Colonic mucosa (tissue), 4 donors: Measurements from ENCODE around the gene CDK8. TPM values are rescaled to one million over a fixed set of nuclear protein-coding genes. Genes with fewer than 3 reads are reported as not detected.

Experiments
- DNase-seq: peaks from one replicate; pipeline ENCODE4 v3.0.0-alpha.2; 2020
- H3K27ac ChIP-seq: fragments of 200-600 bp; one replicate; pipeline ENCODE4 v1.8.0; 2021
- H3K27me3 ChIP-seq: fragments of 200-600 bp; one replicate; pipeline ENCODE4 v1.8.0; 2021
- H3K36me3 ChIP-seq: fragments of 200-600 bp; one replicate; pipeline ENCODE4 v1.8.0; 2021
- H3K4me1 ChIP-seq: fragments of 200-600 bp; one replicate; pipeline ENCODE4 v1.8.0; 2021; ENCODE audit warnings: mild to moderate bottlenecking
- H3K4me3 ChIP-seq: fragments of 200-600 bp; one replicate; pipeline ENCODE4 v1.8.0; 2021
- H3K9ac ChIP-seq, 2 donors: one replicate each; pipeline ENCODE4 v1.7.0; 2013; ENCODE audit warnings: control low read depth in 2 of 2, low read depth in 2 of 2, low read length in 2 of 2
- H3K9me3 ChIP-seq: fragments of 200-600 bp; one replicate; pipeline ENCODE4 v1.8.0; 2021
- CTCF ChIP-seq: fragments of 200-600 bp; IDR thresholded peaks from one replicate; pipeline ENCODE4 v1.8.0; 2022; ENCODE audit warnings: antibody characterized with exemption, mild to moderate bottlenecking
- intact Hi-C: fragments of 100-400 bp; cut with DNase I; formaldehyde crosslinking; loops from one replicate; pipeline ENCODE4 v1.14.1; 2022
- total RNA-seq, 2 donors: library from RNA; stranded (reverse); fragmentation: NEBNext Ultra II Directional in 1 of 2; extraction: Animal tissue kit (Norgen Biotek cat#: 25700) in 1 of 2; gene quantifications; one replicate each; pipeline ENCODE4 v1.2.1, GENCODE V29; 2021
- donor health status: healthy.
- donor health status: DM: no; HTN: no; CAD: no.
- donor health status: DM: no; HTN: no; CAD: no.

CDK8 gene
- total RNA-seq, 2 donors from 2014 or later, result 22.7 to 31.8 TPM

DNA sequence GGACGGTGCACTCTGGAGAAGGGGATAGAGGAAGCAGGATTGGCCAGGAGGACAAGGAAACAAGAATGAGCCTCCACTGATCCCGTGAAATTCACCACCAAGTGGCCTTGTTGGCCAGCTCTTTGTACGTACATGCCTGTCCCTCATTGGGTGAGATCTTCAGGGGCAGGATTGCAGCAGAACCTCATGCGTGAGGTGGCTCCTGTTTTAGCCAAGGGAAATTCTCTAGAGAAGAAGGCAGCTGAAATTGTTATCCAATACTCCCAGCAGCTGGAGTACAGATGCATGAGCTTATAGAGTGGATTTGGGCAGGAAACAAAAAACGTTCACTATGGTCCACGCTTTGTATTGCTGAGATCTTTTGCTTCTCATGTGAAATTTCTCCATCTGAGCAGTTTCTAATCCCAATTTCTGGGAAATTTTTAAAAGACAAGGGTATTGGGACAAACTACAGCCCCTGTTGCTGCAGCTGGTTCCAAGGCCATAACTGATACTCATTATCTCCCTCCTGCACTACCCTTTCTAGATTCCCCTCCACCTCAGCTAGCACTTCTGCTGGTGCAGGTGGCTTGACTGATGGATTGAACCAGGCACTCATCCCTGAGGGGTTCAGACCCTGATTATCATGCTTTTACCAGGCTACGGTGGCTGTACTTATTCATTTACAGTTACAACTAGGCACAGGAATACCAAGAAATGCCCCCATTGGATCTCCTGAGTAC is 27.9 kb upstream of the CDK8 start:
- Histone ChIP-seq H3K9me3 (no peaks in the 10 kb centered on the region), H3K27me3 (no peaks in the 10 kb centered on the region), H3K4me3 (no peak overlapping the region), H3K9ac (no peak overlapping the region), H3K36me3 (no peaks in the 10 kb centered on the region), H3K27ac (no peak overlapping the region), H3K4me1 (peaks cover 1% of the 10 kb centered on the region)
- intact Hi-C loops, result no loop called here
- no peak for TF ChIP-seq CTCF
- DNase-seq, result no peak

DNA sequence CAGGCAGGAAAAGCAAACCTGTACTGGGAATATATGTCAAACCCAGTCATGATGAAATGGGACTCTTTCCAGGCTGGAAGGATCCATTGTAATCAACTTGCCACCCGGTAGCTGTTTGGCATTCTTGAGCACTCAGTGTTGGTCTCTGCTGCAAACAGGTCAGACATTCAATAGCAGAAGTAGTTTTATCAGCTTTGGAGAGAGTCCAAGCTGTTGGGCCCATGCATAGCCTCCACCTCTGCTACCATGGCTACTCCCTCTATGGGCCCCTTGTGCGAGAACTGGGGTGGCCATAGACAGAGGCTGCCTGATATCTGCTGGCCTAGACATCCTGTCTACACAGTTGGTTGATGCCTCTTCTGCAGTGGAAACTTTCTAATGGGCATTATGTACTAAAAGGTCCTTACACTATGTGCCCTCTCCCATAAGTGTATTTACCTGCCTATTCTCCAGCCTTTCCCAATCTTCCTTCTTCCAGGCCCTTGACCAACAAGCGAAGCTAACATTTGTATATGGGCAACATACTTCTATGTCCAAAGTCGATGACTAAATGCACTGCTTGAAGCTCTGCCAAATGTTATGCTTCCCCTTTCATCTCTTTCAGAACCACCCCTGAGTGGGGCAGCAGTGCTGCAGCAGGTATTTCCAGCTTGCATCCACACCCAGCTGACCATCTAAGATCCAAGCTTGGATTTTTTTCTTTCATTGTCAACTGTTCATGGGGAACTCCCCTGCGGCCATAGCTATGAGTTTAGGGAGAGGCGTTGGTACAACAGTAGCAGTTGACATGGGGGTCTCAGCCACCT is 26.6 kb upstream of the CDK8 start:
- DNase-seq, result no peak
- intact Hi-C loops, result no loop called here
- no peaks in the 10 kb centered on the region for H3K36me3 ChIP-seq
- no peaks in the 10 kb centered on the region for H3K4me1 ChIP-seq
- no peaks in the 10 kb centered on the region for H3K27me3 ChIP-seq
- H3K9ac ChIP-seq, result no peak overlapping the region
- TF ChIP-seq CTCF, result no peak
- no peak overlapping the region for H3K4me3 ChIP-seq
- no peaks in the 10 kb centered on the region for H3K9me3 ChIP-seq
- H3K27ac ChIP-seq, result no peak overlapping the region

GRCh38 chr13:26228096-26228495 is 25.8 kb upstream of the CDK8 start:
- no peak for TF ChIP-seq CTCF
- no peak overlapping the region for H3K9ac ChIP-seq
- H3K36me3 ChIP-seq, result no peaks in the 10 kb centered on the region
- H3K9me3 ChIP-seq, result no peaks in the 10 kb centered on the region
- no peak overlapping the region for H3K27ac ChIP-seq
- no peaks in the 10 kb centered on the region for H3K4me1 ChIP-seq
- no peaks in the 10 kb centered on the region for H3K27me3 ChIP-seq
- intact Hi-C loops, result no loop called here
- H3K4me3 ChIP-seq, result no peak overlapping the region
- DNase-seq, result no peak

DNA sequence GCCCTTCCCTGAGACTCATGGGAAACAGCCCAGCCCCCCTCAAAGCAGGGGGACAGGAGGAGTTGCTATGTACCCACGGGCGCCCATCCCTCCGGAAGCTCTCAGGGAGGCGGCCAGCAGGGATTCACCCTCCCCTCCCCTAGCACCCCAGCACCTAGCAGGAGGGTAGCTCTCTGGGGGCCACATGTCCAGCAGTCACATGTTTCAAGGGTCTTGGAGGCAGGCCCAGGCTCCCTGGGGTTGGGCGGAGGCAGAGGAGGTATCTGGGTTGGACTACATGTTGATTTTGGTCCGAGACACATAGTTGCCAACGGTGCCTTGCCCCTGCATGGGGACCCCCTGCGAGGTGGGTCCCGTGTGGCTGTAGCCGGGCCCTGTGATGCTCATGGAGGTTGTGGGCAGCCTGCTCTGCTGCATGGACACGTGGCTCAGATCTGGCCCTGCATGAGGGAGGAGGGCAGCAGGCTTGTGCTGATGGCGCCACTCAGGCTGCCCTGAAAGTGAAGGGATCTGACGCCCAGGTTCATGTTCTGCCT is 24.8 kb upstream of the CDK8 start:
- Histone ChIP-seq H3K36me3 (no peaks in the 10 kb centered on the region), H3K4me1 (no peaks in the 10 kb centered on the region), H3K9me3 (no peaks in the 10 kb centered on the region), H3K4me3 (no peak overlapping the region), H3K27me3 (no peaks in the 10 kb centered on the region), H3K27ac (no peak overlapping the region), H3K9ac (no peak overlapping the region)
- intact Hi-C loops, result no loop called here
- TF ChIP-seq CTCF, result no peak
- no peak for DNase-seq

DNA sequence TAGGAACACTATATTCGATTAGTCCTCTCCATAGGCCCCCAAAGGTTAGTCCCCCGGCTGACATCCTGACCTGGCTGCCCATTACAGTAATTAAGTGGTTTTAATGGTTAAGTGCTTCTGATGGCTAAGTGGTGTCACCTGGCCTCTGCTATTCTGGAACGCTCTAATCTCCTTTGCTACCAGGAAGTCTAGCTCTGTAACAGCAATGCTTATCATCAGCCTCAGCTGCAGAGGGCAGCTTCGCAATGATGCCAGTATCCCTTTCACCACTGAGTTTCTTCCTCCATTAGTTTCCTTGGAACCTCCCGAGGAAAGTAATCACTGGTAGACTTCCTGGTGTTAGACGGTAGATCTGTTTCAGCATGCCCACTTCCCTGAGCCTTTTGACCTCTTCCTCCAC is 23.2 kb upstream of the CDK8 start:
- H3K4me1 ChIP-seq, result no peaks in the 10 kb centered on the region
- TF ChIP-seq CTCF, result no peak
- intact Hi-C loops, result no loop called here
- no peak overlapping the region for H3K9ac ChIP-seq
- no peak overlapping the region for H3K27ac ChIP-seq
- no peaks in the 10 kb centered on the region for H3K9me3 ChIP-seq
- H3K36me3 ChIP-seq, result no peaks in the 10 kb centered on the region
- DNase-seq, result no peak
- H3K4me3 ChIP-seq, result no peak overlapping the region
- H3K27me3 ChIP-seq, result no peaks in the 10 kb centered on the region
